SK-N-SH (cell line): Measurements from ENCODE around the gene TOX2. TPM values are rescaled to one million over a fixed set of nuclear protein-coding genes. Genes with fewer than 3 reads are reported as not detected.

ENCODE experiments used
- CTCF ChIA-PET: fragments of 300-600, 350-600 bp; formaldehyde crosslinking; extraction: SDS; loops from one replicate; lab custom pipeline; 2021; lab: Yijun Ruan, JAX
- POLR2A ChIA-PET: fragments of 350-600 bp; sonication (Branson Sonifier 250); formaldehyde crosslinking; extraction: SDS; loops from one replicate; lab custom pipeline; 2020; ENCODE audit warnings: antibody characterized with exemption, inconsistent platforms; lab: Yijun Ruan, JAX
- DNase-seq: peaks from one replicate; pipeline ENCODE4 v3.0.0; 2012
- H2AFZ ChIP-seq: fragments of 200-600 bp; sonication (generic); 2 replicates; pipeline ENCODE4 v1.8.1; 2016; ENCODE audit warnings: antibody characterized with exemption, mild to moderate bottlenecking, low read depth
- H3F3A ChIP-seq: fragments of 200-600 bp; sonication (generic); replicated peaks from 2 replicates; pipeline ENCODE3; 2016; ENCODE audit warnings: antibody characterized with exemption, mild to moderate bottlenecking; ENCODE audit not compliant: insufficient read depth
- H3K27ac ChIP-seq, 2 experiments: fragments of 200-500 bp in 1 of 2; fragments of 200-600 bp in 1 of 2; sonication (Bioruptor generic) in 1 of 2; sonication (generic), shearing (Covaris generic) in 1 of 2; 2 replicates each; pipeline versions ENCODE4 v1.5.1 to v1.6.1; 2014 to 2016; ENCODE audit warnings: low read depth in 2 of 2, inconsistent platforms in 1 of 2, low read length in 1 of 2, mild to moderate bottlenecking in 1 of 2, mixed read lengths in 1 of 2
- H3K27me3 ChIP-seq: fragments of 200-600 bp; sonication (generic), shearing (Covaris generic); 2 replicates; pipeline ENCODE4 v1.6.1; 2016; ENCODE audit warnings: mixed run types; ENCODE audit not compliant: insufficient read depth
- H3K36me3 ChIP-seq, 2 experiments: fragments of 200-500 bp in 1 of 2; fragments of 200-600 bp in 1 of 2; sonication (Bioruptor generic) in 1 of 2; sonication (generic) in 1 of 2; replicated peaks in 1 of 2; 2 replicates each; pipeline versions ENCODE3 to v1.5.1; 2014 to 2016; ENCODE audit warnings: low read length in 1 of 2, mild to moderate bottlenecking in 1 of 2; ENCODE audit not compliant: insufficient read depth in 2 of 2, control insufficient read depth in 1 of 2
- H3K4me1 ChIP-seq, 2 experiments: fragments of 200-500 bp in 1 of 2; fragments of 200-600 bp in 1 of 2; sonication (Bioruptor generic) in 1 of 2; sonication (generic), shearing (Covaris generic) in 1 of 2; 2 replicates each; pipeline versions ENCODE4 v1.5.1 to v1.6.1; 2014 to 2016; ENCODE audit warnings: low read depth in 1 of 2, low read length in 1 of 2, mixed run types in 1 of 2; ENCODE audit not compliant: insufficient read depth in 2 of 2, control insufficient read depth in 1 of 2
- H3K4me2 ChIP-seq: fragments of 200-600 bp; sonication (generic), shearing (Covaris generic); 2 replicates; pipeline ENCODE4 v1.6.1; 2017; ENCODE audit warnings: mixed run types
- H3K4me3 ChIP-seq, 2 experiments: fragments of 200-500 bp in 1 of 2; fragments of 200-600 bp in 1 of 2; sonication (Bioruptor generic) in 1 of 2; sonication (generic), shearing (Covaris generic) in 1 of 2; 2 replicates each; pipeline versions ENCODE4 v1.5.1 to v1.8.1; 2014 to 2016; ENCODE audit warnings: low read depth in 2 of 2, inconsistent platforms in 1 of 2, low read length in 1 of 2, mild to moderate bottlenecking in 1 of 2, mixed read lengths in 1 of 2, moderate library complexity in 1 of 2
- H3K79me2 ChIP-seq: fragments of 200-600 bp; sonication (generic); 2 replicates; pipeline ENCODE4 v1.8.1; 2017; ENCODE audit warnings: mild to moderate bottlenecking; ENCODE audit not compliant: insufficient read depth
- H3K9ac ChIP-seq: fragments of 200-600 bp; sonication (generic); 2 replicates; pipeline ENCODE4 v1.6.1; 2017; ENCODE audit warnings: mixed run types
- H3K9me2 ChIP-seq: fragments of 200-600 bp; sonication (generic); 2 replicates; pipeline ENCODE4 v1.6.1; 2017; ENCODE audit warnings: mixed run types
- H3K9me3 ChIP-seq: fragments of 200-600 bp; sonication (generic); 2 replicates; pipeline ENCODE4 v1.6.1; 2017; ENCODE audit warnings: mixed run types, mild to moderate bottlenecking, moderate library complexity
- H4K20me1 ChIP-seq: fragments of 200-600 bp; sonication (generic); 2 replicates; pipeline ENCODE4 v1.6.1; 2017; ENCODE audit warnings: mild to moderate bottlenecking, mixed run types; ENCODE audit not compliant: insufficient read depth
- ELF1 ChIP-seq: IDR thresholded peaks from 2 replicates; pipeline ENCODE4 v1.4.0; 2012
- FOSL2 ChIP-seq: IDR thresholded peaks from 2 replicates; pipeline ENCODE4 v1.4.0; 2012; ENCODE audit warnings: low read depth, mild to moderate bottlenecking, moderate library complexity, borderline replicate concordance
- FOXJ3 ChIP-seq: sonication (generic); formaldehyde crosslinking; IDR thresholded peaks from 2 replicates; pipeline ENCODE4 v1.5.1; 2020; ENCODE audit warnings: mild to moderate bottlenecking, missing genetic modification reagents
- GATA2 ChIP-seq: sonication (generic); formaldehyde crosslinking; IDR thresholded peaks from 2 replicates; pipeline ENCODE4 v1.5.0; 2020; ENCODE audit warnings: mild to moderate bottlenecking, missing genetic modification reagents
- IRF3 ChIP-seq: fragments of 150-350 bp; IDR thresholded peaks from 2 replicates; pipeline ENCODE4 v1.6.1; 2016; ENCODE audit warnings: mild to moderate bottlenecking, low read depth, low read length
- JUND ChIP-seq: IDR thresholded peaks from 2 replicates; pipeline ENCODE4 v1.4.0; 2012
- NFIC ChIP-seq: IDR thresholded peaks from 2 replicates; pipeline ENCODE4 v1.4.0; 2012; ENCODE audit warnings: borderline replicate concordance
- NRF1 ChIP-seq: IDR thresholded peaks from 2 replicates; pipeline ENCODE4 v1.6.1; 2012; ENCODE audit warnings: low read depth, mild to moderate bottlenecking, low read length
- PBX3 ChIP-seq: IDR thresholded peaks from 2 replicates; pipeline ENCODE4; 2012
- RAD21 ChIP-seq: IDR thresholded peaks from 2 replicates; pipeline ENCODE4 v1.6.1; 2012; ENCODE audit warnings: mild to moderate bottlenecking, low read length
- RXRA ChIP-seq: IDR thresholded peaks from 2 replicates; pipeline ENCODE4 v1.4.0; 2012; ENCODE audit warnings: low read depth, mild to moderate bottlenecking, borderline replicate concordance
- SMC3 ChIP-seq: IDR thresholded peaks from 2 replicates; pipeline ENCODE4 v1.6.1; 2012; ENCODE audit warnings: low read depth, low read length, improper control_type of control experiment
- TEAD4 ChIP-seq: IDR thresholded peaks from 2 replicates; pipeline ENCODE4 v1.4.0; 2012; ENCODE audit warnings: mild to moderate bottlenecking, borderline replicate concordance; ENCODE audit not compliant: insufficient read depth
- WGBS: methylation state at CpG from one replicate; pipeline ENCODE4 v1.1.6; 2017; ENCODE audit warnings: low lambda C conversion rate; 5-methylcytosine and 5-hydroxymethylcytosine counted together
- polyA plus RNA-seq, 3 experiments: library from polyadenylated mRNA; depleted of rRNA; stranded (reverse); fragments of >200 nt; gene quantifications; 2 replicates each; pipeline ENCODE4 v1.2.3, GENCODE V29; 2012

Gene TOX2
- polyA plus RNA-seq, 1 of the 3 experiments (the other 2 are of a cell fraction) = 15.4 TPM

- H3K36me3 ChIP-seq = no peaks in the 10 kb centered on the region
- ChIA-PET CTCF (interaction anchor here (0.6 to 3.2 kb wide), 6 partner anchors 15 to 289 kb away, joined by 3 to 13 read pairs (median 5); no protein-coding TSS in a partner anchor), POLR2A (interaction anchor here (0.8 to 0.9 kb wide), 2 partner anchors 11 to 20 kb away, joined by 3 read pairs; no protein-coding TSS in a partner anchor)
- H3K79me2 ChIP-seq = no peaks in the 10 kb centered on the region
- no peaks in the 10 kb centered on the region for H3K9me2 ChIP-seq
- no peak overlapping the region for H3K4me2 ChIP-seq
- peak; percentile 72 for DNase-seq
- H3K4me3 ChIP-seq = no peak overlapping the region
- no peaks in the 10 kb centered on the region for H3F3A ChIP-seq
- no peaks in the 10 kb centered on the region for H4K20me1 ChIP-seq
- TF ChIP-seq RXRA = no peak
- TF ChIP-seq TEAD4 = no peak
- peak; percentile 9; the same call in 1 of the 2 replicates for TF ChIP-seq RAD21
- TF ChIP-seq ELF1 = no peak
- no peak for TF ChIP-seq FOSL2
- peak; percentile 63; the same call in 1 of the 2 replicates for TF ChIP-seq FOXJ3 (CRISPR knock-in tag)
- no peak for TF ChIP-seq PBX3
- TF ChIP-seq NFIC = no peak
- no peak overlapping the region for H2AFZ ChIP-seq
- peak overlapping the region in 1 of 2 experiments; percentile 44; a peak in 1 of 4 replicates for H3K27ac ChIP-seq
- no peaks in the 10 kb centered on the region for H3K27me3 ChIP-seq
- H3K9me3 ChIP-seq = no peaks in the 10 kb centered on the region
- no peak overlapping the region for H3K9ac ChIP-seq
- 79% methylated on average over 13 of the region's 15 CpGs for WGBS
- H3K4me1 ChIP-seq = peaks cover 0 to 32% of the 10 kb centered on the region in 2 experiments; a peak in 1 of 4 replicates
Measured at GRCh38 chr20:44038681-44039123, 124.0 kb downstream of the TOX2 start.

- no peak for TF ChIP-seq JUND
- TF ChIP-seq NRF1 = no peak
- no peak for TF ChIP-seq IRF3
- no peak for TF ChIP-seq SMC3
- TF ChIP-seq GATA2 (CRISPR knock-in tag) = no peak
- peak overlapping the region in 1 of 2 experiments; percentile 44; a peak in 1 of 4 replicates for H3K27ac ChIP-seq
- no peak overlapping the region for H2AFZ ChIP-seq
- 70% methylated on average over 1 of the region's 1 CpG for WGBS
- no peak overlapping the region for H3K4me3 ChIP-seq
- no peak overlapping the region for H3K9ac ChIP-seq
- DNase-seq = no peak
- H4K20me1 ChIP-seq = no peaks in the 10 kb centered on the region
- no peak overlapping the region for H3K4me2 ChIP-seq
- POLR2A ChIA-PET = interaction anchor here (0.8 to 0.9 kb wide), 2 partner anchors 11 to 21 kb away, joined by 3 read pairs; no protein-coding TSS in a partner anchor
- no peaks in the 10 kb centered on the region for H3F3A ChIP-seq
- H3K9me2 ChIP-seq = no peaks in the 10 kb centered on the region
- no peaks in the 10 kb centered on the region for H3K36me3 ChIP-seq
- peaks cover 0 to 29% of the 10 kb centered on the region in 2 experiments; a peak in 1 of 4 replicates for H3K4me1 ChIP-seq
- H3K9me3 ChIP-seq = no peaks in the 10 kb centered on the region
- no peaks in the 10 kb centered on the region for H3K27me3 ChIP-seq
- CTCF ChIA-PET = interaction anchor here (0.6 to 3.2 kb wide), 5 partner anchors 16 to 290 kb away, joined by 4 to 13 read pairs (median 6); no protein-coding TSS in a partner anchor
- H3K79me2 ChIP-seq = no peaks in the 10 kb centered on the region
Measured at GRCh38 chr20:44039147-44039546, 124.5 kb downstream of the TOX2 start.
